GM23248 (cell line): ENCODE results near the gene MOV10. TPM values are rescaled to one million over a fixed set of nuclear protein-coding genes. Genes with fewer than 3 reads are reported as not detected.

Experiments used
- DNase-seq: peaks from one replicate; pipeline ENCODE4 v3.0.0-alpha.2; 2015
- H2AFZ ChIP-seq: fragments of 200-600 bp; sonication (generic); 2 replicates; pipeline ENCODE4 v1.6.1; 2016; ENCODE audit warnings: antibody characterized with exemption
- H3F3A ChIP-seq: fragments of 200-600 bp; sonication (generic); 2 replicates; pipeline ENCODE4 v1.6.1; 2016; ENCODE audit warnings: mild to moderate bottlenecking, antibody characterized with exemption, mixed run types; ENCODE audit not compliant: insufficient read depth
- H3K27ac ChIP-seq: fragments of 200-600 bp; sonication (generic); 2 replicates; pipeline ENCODE4 v1.5.1; 2016; ENCODE audit warnings: mild to moderate bottlenecking
- H3K27me3 ChIP-seq: fragments of 200-600 bp; sonication (generic); replicated peaks from 2 replicates; pipeline ENCODE4 v1.6.1; 2016; ENCODE audit warnings: mild to moderate bottlenecking; ENCODE audit not compliant: insufficient read depth
- H3K36me3 ChIP-seq: fragments of 200-600 bp; sonication (generic); 2 replicates; pipeline ENCODE4 v1.6.1; 2016; ENCODE audit warnings: low read depth, mild to moderate bottlenecking
- H3K4me1 ChIP-seq: fragments of 200-600 bp; sonication (generic); 2 replicates; pipeline ENCODE4 v1.6.1; 2016; ENCODE audit warnings: mild to moderate bottlenecking; ENCODE audit not compliant: insufficient read depth
- H3K4me2 ChIP-seq: fragments of 200-600 bp; sonication (generic); one replicate; pipeline ENCODE4 v1.6.1; 2016; ENCODE audit warnings: mild to moderate bottlenecking; ENCODE audit not compliant: unreplicated experiment
- H3K4me3 ChIP-seq: fragments of 200-600 bp; sonication (generic); 2 replicates; pipeline ENCODE4 v1.5.1; 2016; ENCODE audit warnings: mild to moderate bottlenecking
- H3K79me2 ChIP-seq: fragments of 200-600 bp; sonication (generic); 2 replicates; pipeline ENCODE4 v1.6.1; 2016; ENCODE audit warnings: mild to moderate bottlenecking; ENCODE audit not compliant: insufficient read depth
- H3K9ac ChIP-seq: fragments of 200-600 bp; sonication (generic); 2 replicates; pipeline ENCODE4 v1.6.1; 2016; ENCODE audit warnings: mild to moderate bottlenecking
- H3K9me2 ChIP-seq: fragments of 200-600 bp; sonication (generic); 2 replicates; pipeline ENCODE4 v1.6.1; 2016; ENCODE audit warnings: mixed run types, mild to moderate bottlenecking, moderate library complexity; ENCODE audit not compliant: insufficient read depth
- H3K9me3 ChIP-seq: fragments of 200-600 bp; sonication (generic); one replicate; pipeline ENCODE4 v1.6.1; 2017; ENCODE audit warnings: low read depth
- H4K20me1 ChIP-seq: fragments of 200-600 bp; sonication (generic); 2 replicates; pipeline ENCODE4 v1.6.0; 2016; ENCODE audit not compliant: insufficient read depth
- EZH2 ChIP-seq: fragments of 200-600 bp; sonication (generic); IDR thresholded peaks from 2 replicates; pipeline ENCODE4 v1.6.1; 2018; ENCODE audit warnings: antibody characterized with exemption, mild to moderate bottlenecking; ENCODE audit not compliant: insufficient read depth, poor library complexity, severe bottlenecking
- EZH2phosphoT487 ChIP-seq: fragments of 200-600 bp; sonication (generic); IDR thresholded peaks from 2 replicates; pipeline ENCODE4 v1.6.1; 2018; ENCODE audit warnings: antibody characterized with exemption, moderate library complexity, mild to moderate bottlenecking, low read depth; ENCODE audit not compliant: insufficient read depth
- WGBS, 2 experiments: methylation state at CpG; one replicate each; pipeline ENCODE4 v1.1.6; 2015 to 2017; ENCODE audit warnings: low lambda C conversion rate in 2 of 2, low coverage in 1 of 2; ENCODE audit errors: missing lambda C conversion rate in 2 of 2; 5-methylcytosine and 5-hydroxymethylcytosine counted together
- in situ Hi-C: fragments of 300-500 bp; cut with MboI; formaldehyde crosslinking; loops from 2 replicates; pipeline ENCODE4 v1.15.0; 2020
- polyA plus RNA-seq: library from polyadenylated mRNA; unstranded; fragments of >200 nt; fragmentation: Nextera tagmentation; extraction: Ambion mirVana; gene quantifications from 2 replicates; pipeline ENCODE4 v1.2.1, GENCODE V29; 2016
- total RNA-seq: library from RNA; depleted of rRNA; stranded (reverse); fragments of >200 nt; shearing (Covaris generic); gene quantifications from 2 replicates; pipeline ENCODE4 v1.2.3, GENCODE V29; 2014

The MOV10 gene
- total and polyA plus RNA-seq, 2 experiments from 2014 or later: 16.5 to 29.1 TPM

DNA sequence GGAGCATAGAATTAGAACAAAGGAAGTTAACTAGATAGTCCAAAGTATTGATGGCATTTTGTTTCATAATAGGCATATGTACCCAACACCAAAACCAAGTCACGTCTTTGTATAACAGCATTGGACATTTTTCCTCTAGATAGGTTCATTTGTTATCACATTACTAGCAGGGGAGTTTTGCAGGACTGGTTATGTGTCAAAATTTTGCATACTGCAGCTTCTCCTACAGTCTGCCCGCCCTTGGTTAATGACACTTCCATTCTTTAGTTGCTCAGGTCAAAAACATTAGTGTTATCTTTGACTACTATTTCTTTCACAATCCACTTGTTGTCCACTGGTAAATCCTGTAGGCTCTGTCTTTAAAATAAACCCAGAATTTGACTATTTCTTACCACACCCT, 45.9 kb upstream of the MOV10 start:
- Histone ChIP-seq H3F3A (peaks cover 17% of the 10 kb centered on the region), H3K4me2 (no peak overlapping the region), H3K4me1 (0 out of 2 replicates have a peak, but pooled peaks cover 15% of the 10 kb centered on the region), H3K4me3 (no peak overlapping the region), H2AFZ (no peak overlapping the region), H3K79me2 (peaks cover 100% of the 10 kb centered on the region), H3K36me3 (peaks cover 9% of the 10 kb centered on the region), H3K9me3 (no peaks in the 10 kb centered on the region), H3K27me3 (no peaks in the 10 kb centered on the region), H4K20me1 (peaks cover 72% of the 10 kb centered on the region), H3K27ac (no peak overlapping the region), H3K9ac (no peak overlapping the region), H3K9me2 (no peaks in the 10 kb centered on the region)
- DNase-seq: no peak
- no peak for TF ChIP-seq EZH2
- no peak for TF ChIP-seq EZH2phosphoT487
- WGBS, 2 experiments: 66% methylated on average over 2 of the region's 2 CpGs
- in situ Hi-C loops: no loop called here

DNA sequence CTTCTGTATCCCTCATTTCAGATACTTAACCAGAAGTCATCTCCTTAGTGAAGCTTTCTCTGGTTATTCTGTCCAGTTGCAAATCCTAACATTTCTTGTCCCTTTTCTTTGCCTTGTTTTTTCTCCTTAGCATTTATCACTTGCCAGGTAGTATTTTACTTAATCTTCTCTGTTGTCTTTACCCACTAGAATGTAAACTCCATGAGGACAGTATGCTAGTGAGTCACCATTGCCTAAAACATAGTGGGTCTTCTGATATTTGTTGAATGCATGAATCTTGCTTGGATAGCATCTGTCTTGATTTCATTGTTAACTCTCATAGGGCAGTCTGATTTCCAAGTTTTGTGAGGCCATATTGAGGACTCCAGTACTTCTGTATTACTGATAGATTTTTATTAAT, 45.2 kb upstream of the MOV10 start:
- no peak overlapping the region for H3K4me2 ChIP-seq
- H3K9ac ChIP-seq: no peak overlapping the region
- in situ Hi-C loops: no loop called here
- no peaks in the 10 kb centered on the region for H3K27me3 ChIP-seq
- H3K9me3 ChIP-seq: no peaks in the 10 kb centered on the region
- H3K36me3 ChIP-seq: peaks cover 9% of the 10 kb centered on the region
- no peak overlapping the region for H3K27ac ChIP-seq
- no peak for TF ChIP-seq EZH2
- no peak for TF ChIP-seq EZH2phosphoT487
- H3K4me3 ChIP-seq: no peak overlapping the region
- peaks cover 24% of the 10 kb centered on the region for H3F3A ChIP-seq
- no peak for DNase-seq
- no peaks in the 10 kb centered on the region for H3K9me2 ChIP-seq
- no peak overlapping the region for H2AFZ ChIP-seq
- 0 out of 2 replicates have a peak, but pooled peaks cover 15% of the 10 kb centered on the region for H3K4me1 ChIP-seq
- peaks cover 70% of the 10 kb centered on the region for H4K20me1 ChIP-seq
- H3K79me2 ChIP-seq: peaks cover 100% of the 10 kb centered on the region

DNA sequence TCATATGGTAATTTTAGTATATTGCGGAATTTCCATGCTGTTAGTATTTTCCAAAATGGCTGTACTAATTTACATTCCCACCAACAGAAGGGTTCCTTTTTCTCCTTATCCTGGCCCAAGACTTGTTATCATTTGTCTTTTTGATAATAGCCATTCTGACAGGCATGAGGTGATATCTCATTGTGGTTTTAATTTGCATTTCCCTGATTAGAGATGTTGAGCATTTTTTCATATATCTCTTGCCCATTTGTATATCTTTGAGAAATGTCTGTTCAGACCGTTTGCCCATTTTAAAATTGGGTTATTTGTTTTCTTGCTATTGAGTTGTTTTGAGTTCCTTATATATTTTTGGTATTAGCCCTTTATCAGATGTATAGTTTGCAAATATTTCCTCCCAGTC, 40.8 kb upstream of the MOV10 start:
- in situ Hi-C loops: no loop called here
- Histone ChIP-seq H3K4me2 (no peak overlapping the region), H3K79me2 (peaks cover 100% of the 10 kb centered on the region), H3K27ac (no peak overlapping the region), H3K9me3 (no peaks in the 10 kb centered on the region), H3K4me3 (no peak overlapping the region), H3K9me2 (no peaks in the 10 kb centered on the region), H3K27me3 (no peaks in the 10 kb centered on the region), H3F3A (peaks cover 37% of the 10 kb centered on the region), H3K36me3 (peaks cover 9% of the 10 kb centered on the region), H3K4me1 (peaks cover 30% of the 10 kb centered on the region), H4K20me1 (peaks cover 56% of the 10 kb centered on the region; the same call in 1 of the 2 replicates), H3K9ac (no peak overlapping the region), H2AFZ (no peak overlapping the region)
- TF ChIP-seq EZH2 (no peak), EZH2phosphoT487 (no peak)
- 90 to 99% methylated on average over 2 of the region's 2 CpGs for WGBS, 2 experiments
- DNase-seq: no peak

- Histone ChIP-seq H3K4me1 (peaks cover 30% of the 10 kb centered on the region), H3K9me2 (no peaks in the 10 kb centered on the region), H3K27ac (no peak overlapping the region), H3K4me3 (no peak overlapping the region), H3F3A (peaks cover 41% of the 10 kb centered on the region), H3K9ac (no peak overlapping the region), H2AFZ (no peak overlapping the region), H3K27me3 (no peaks in the 10 kb centered on the region), H3K4me2 (no peak overlapping the region), H3K9me3 (no peaks in the 10 kb centered on the region), H3K79me2 (peaks cover 100% of the 10 kb centered on the region), H4K20me1 (peaks cover 53% of the 10 kb centered on the region; the same call in 1 of the 2 replicates), H3K36me3 (peaks cover 9% of the 10 kb centered on the region)
- DNase-seq: no peak
- TF ChIP-seq EZH2 (no peak), EZH2phosphoT487 (no peak)
- in situ Hi-C loops: no loop called here
Measured at GRCh38 chr1:112634367-112634766, 40.1 kb upstream of the MOV10 start.

DNA sequence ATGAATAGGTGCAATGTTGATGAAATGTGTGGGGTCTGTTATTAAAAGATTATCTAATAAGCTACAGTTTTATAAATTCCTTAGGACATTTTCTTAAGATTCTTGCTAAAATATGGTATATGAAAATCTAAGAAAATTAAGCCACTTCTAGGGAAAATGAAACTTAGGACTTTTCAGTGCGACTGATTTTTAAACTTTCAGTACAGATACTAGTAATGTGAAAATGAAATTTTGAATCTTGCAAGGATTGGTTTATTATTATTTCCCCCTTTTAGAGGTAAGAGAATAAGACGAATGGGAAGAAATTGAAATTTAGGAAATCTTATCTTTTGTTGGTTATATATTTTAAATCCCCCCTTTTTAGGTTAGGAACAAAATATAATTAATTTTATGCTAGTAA, 38.4 kb upstream of the MOV10 start:
- no peak overlapping the region for H3K9ac ChIP-seq
- peak overlapping the region; percentile 68; the same call in 1 of the 2 replicates for H3K27ac ChIP-seq

More for the DNA sequence above, 38.4 kb upstream of the MOV10 start:
- Histone ChIP-seq H3K9me2 (no peaks in the 10 kb centered on the region), H3K27me3 (no peaks in the 10 kb centered on the region), H3K36me3 (peaks cover 3% of the 10 kb centered on the region; the same call in 1 of the 2 replicates), H3K4me1 (peaks cover 30% of the 10 kb centered on the region), H3K4me3 (no peak overlapping the region), H3K4me2 (peak overlapping the region; percentile 51), H4K20me1 (peaks cover 45% of the 10 kb centered on the region; the same call in 1 of the 2 replicates), H3K9me3 (no peaks in the 10 kb centered on the region), H2AFZ (no peak overlapping the region), H3F3A (peaks cover 42% of the 10 kb centered on the region), H3K79me2 (peaks cover 93% of the 10 kb centered on the region)
- TF ChIP-seq EZH2phosphoT487 (no peak), EZH2 (no peak)
- WGBS, 2 experiments: 72 to 77% methylated on average over 2 of the region's 2 CpGs
- in situ Hi-C loops: no loop called here
- DNase-seq: no peak
